Keratinocyte (primary cell): ENCODE measurements around the gene ZNF260. TPM values are rescaled to one million over a fixed set of nuclear protein-coding genes. Genes with fewer than 3 reads are reported as not detected.
A peak's percentile ranks its signal among the peaks of the same experiment; 100 is the strongest.

Experiments used
- DNase-seq: peaks from one replicate; pipeline ENCODE4 v3.0.0-alpha.2; 2011; ENCODE audit warnings: low read depth, missing footprints, low spot score
- FAIRE-seq: peaks from 2 replicates; lab custom pipeline; 2011; peaks lifted over from hg19 to GRCh38; lab: Jason Lieb, UNC
- H2AFZ ChIP-seq: 2 replicates; pipeline ENCODE4 v1.6.0; 2012; ENCODE audit warnings: low read length, control low read depth, inconsistent platforms; ENCODE audit not compliant: control insufficient read depth
- H3K27ac ChIP-seq: 2 replicates; pipeline ENCODE4 v1.5.1; 2011; ENCODE audit warnings: low read length; ENCODE audit not compliant: control insufficient read depth, insufficient read depth
- H3K27me3 ChIP-seq: 3 replicates; pipeline ENCODE4 v1.6.0; 2011; ENCODE audit warnings: low read length; ENCODE audit not compliant: control insufficient read depth, insufficient read depth; ENCODE audit errors: extremely low read depth
- H3K36me3 ChIP-seq, 2 experiments: 2 replicates in 1 of 2; 3 replicates in 1 of 2; pipeline ENCODE4 v1.5.1; 2011; ENCODE audit warnings: low read length in 2 of 2, mild to moderate bottlenecking in 1 of 2; ENCODE audit not compliant: control insufficient read depth in 2 of 2, insufficient read depth in 2 of 2; ENCODE audit errors: extremely low read depth in 1 of 2
- H3K4me1 ChIP-seq: 3 replicates; pipeline ENCODE4 v1.5.1; 2011; ENCODE audit warnings: low read length; ENCODE audit not compliant: control insufficient read depth, insufficient read depth; ENCODE audit errors: extremely low read depth
- H3K4me2 ChIP-seq: 3 replicates; pipeline ENCODE4 v1.6.0; 2011; ENCODE audit warnings: low read depth, low read length; ENCODE audit not compliant: control insufficient read depth, insufficient read depth; ENCODE audit errors: extremely low read depth
- H3K4me3 ChIP-seq, 3 experiments: fragments of 200-600 bp in 1 of 3; sonication (generic) in 1 of 3; 2 replicates in 2 of 3; 3 replicates in 1 of 3; pipeline ENCODE4 v1.5.1; 2011 to 2016; ENCODE audit warnings: low read length in 3 of 3, mild to moderate bottlenecking in 3 of 3, control low read depth in 2 of 3, inconsistent platforms in 1 of 3, low read depth in 1 of 3, mixed read lengths in 1 of 3, mixed run types in 1 of 3, moderate library complexity in 1 of 3; ENCODE audit not compliant: control insufficient read depth in 2 of 3, insufficient read depth in 2 of 3; ENCODE audit errors: extremely low read depth in 1 of 3
- H3K79me2 ChIP-seq: 2 replicates; pipeline ENCODE4 v1.6.0; 2012; ENCODE audit warnings: low read length; ENCODE audit not compliant: control insufficient read depth, insufficient read depth
- H3K9ac ChIP-seq: 3 replicates; pipeline ENCODE4 v1.6.0; 2011; ENCODE audit warnings: low read length; ENCODE audit not compliant: control insufficient read depth, insufficient read depth; ENCODE audit errors: extremely low read depth
- H3K9me1 ChIP-seq: 3 replicates; pipeline ENCODE4 v1.6.0; 2011; ENCODE audit warnings: low read length; ENCODE audit not compliant: control insufficient read depth, insufficient read depth; ENCODE audit errors: extremely low read depth
- H3K9me3 ChIP-seq: 2 replicates; pipeline ENCODE4 v1.5.1; 2012; ENCODE audit warnings: low read depth, low read length; ENCODE audit not compliant: control insufficient read depth
- H4K20me1 ChIP-seq: 3 replicates; pipeline ENCODE4 v1.6.0; 2011; ENCODE audit warnings: low read length; ENCODE audit not compliant: control insufficient read depth, insufficient read depth; ENCODE audit errors: extremely low read depth
- EZH2 ChIP-seq: IDR thresholded peaks from one replicate; pipeline ENCODE4 v1.6.1; 2012; ENCODE audit warnings: inconsistent platforms, mild to moderate bottlenecking, low read length, moderate library complexity
- dilution Hi-C: fragments of 300-500 bp; cut with MboI; formaldehyde crosslinking; loops from one replicate; pipeline ENCODE4 v1.7.0; 2020; ENCODE audit warnings: low sequenced_read_pairs; ENCODE audit not compliant: extremely low pct_ligation_motif_present
- polyA plus RNA-seq, 5 experiments: library from polyadenylated mRNA; depleted of rRNA in 3 of 5; stranded (reverse) in 3 of 5; stranded (forward) in 1 of 5; unstranded in 1 of 5; fragments of >200 nt; gene quantifications; 1 replicate in 1 of 5; 2 replicates in 3 of 5; 3 replicates in 1 of 5; pipeline versions ENCODE4 v1.2.1 to v1.2.3, GENCODE V29; 2011 to 2012; ENCODE audit warnings: missing spikeins in 2 of 5, low read depth in 1 of 5, low replicate concordance in 1 of 5
- TF ChIP-seq, protein P1 (sequence below), 3 experiments: IDR thresholded peaks in 1 of 3; conservative IDR thresholded peaks in 1 of 3; optimal IDR thresholded peaks in 1 of 3; 2 replicates in 2 of 3; 3 replicates in 1 of 3; pipeline versions ENCODE3 to v1.5.1; 2011; ENCODE audit warnings: low read length in 3 of 3, mild to moderate bottlenecking in 3 of 3, moderate library complexity in 2 of 3, control low read depth in 1 of 3, inconsistent platforms in 1 of 3; ENCODE audit not compliant: insufficient read depth in 2 of 3; ENCODE audit errors: extremely low read depth in 1 of 3

The ZNF260 gene
- polyA plus RNA-seq, 1 donor (not counting 4 experiments of a cell fraction or from before 2014, with no cell fraction given), result 11.3 TPM

DNA sequence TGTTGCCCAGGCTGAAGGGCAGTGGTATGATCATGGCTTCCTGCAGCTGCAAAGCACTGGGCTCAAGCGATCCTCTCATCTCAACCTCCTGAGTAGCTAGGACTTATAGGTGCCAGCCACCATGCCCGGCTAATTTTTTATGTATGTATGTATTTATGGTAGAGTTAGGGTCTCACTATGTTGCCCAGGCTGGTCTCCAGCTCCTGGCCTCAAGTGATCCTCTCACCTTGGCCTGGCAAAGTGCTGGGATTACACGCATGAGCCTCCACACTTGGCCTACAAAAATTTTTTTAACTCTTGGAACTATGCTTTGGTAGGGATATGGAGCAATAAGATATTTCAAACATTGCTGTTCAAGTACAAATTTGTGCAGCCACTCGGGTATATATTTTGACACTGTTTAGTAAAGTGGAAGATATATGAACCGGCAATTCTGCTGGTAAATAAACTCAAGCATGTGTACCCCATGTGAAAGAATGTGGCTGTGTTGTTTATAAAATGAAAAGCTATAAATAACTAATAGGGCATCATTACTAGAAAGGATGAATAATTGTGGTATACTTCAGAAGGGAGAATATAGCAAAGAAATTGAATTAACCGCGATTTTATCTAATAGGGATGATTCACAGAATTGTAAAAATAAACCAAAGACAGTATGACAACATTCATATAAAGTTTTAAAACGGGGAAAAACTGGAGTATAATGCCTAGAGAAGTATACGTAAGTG lies 39.8 kb downstream of the ZNF260 start:
- dilution Hi-C loops, result no loop called here
- H3K79me2 ChIP-seq, result peaks cover 2% of the 10 kb centered on the region
- peak overlapping the region; percentile 72 to 93 (median 79) for H3K4me3 ChIP-seq
- H3K27me3 ChIP-seq, result no peaks in the 10 kb centered on the region
- no peaks in the 10 kb centered on the region for H3K9me3 ChIP-seq
- no peak for DNase-seq
- no peaks in the 10 kb centered on the region for H3K36me3 ChIP-seq
- peaks cover 8% of the 10 kb centered on the region for H3K4me1 ChIP-seq
- H3K9ac ChIP-seq, result peak overlapping the region; percentile 97
- H3K4me2 ChIP-seq, result peak overlapping the region; percentile 93
- peak overlapping the region; percentile 96 for H2AFZ ChIP-seq
- no peaks in the 10 kb centered on the region for H3K9me1 ChIP-seq
- no peaks in the 10 kb centered on the region for H4K20me1 ChIP-seq
- no peak for FAIRE-seq
- peak overlapping the region; percentile 99 for H3K27ac ChIP-seq
- TF ChIP-seq, protein P1, sequence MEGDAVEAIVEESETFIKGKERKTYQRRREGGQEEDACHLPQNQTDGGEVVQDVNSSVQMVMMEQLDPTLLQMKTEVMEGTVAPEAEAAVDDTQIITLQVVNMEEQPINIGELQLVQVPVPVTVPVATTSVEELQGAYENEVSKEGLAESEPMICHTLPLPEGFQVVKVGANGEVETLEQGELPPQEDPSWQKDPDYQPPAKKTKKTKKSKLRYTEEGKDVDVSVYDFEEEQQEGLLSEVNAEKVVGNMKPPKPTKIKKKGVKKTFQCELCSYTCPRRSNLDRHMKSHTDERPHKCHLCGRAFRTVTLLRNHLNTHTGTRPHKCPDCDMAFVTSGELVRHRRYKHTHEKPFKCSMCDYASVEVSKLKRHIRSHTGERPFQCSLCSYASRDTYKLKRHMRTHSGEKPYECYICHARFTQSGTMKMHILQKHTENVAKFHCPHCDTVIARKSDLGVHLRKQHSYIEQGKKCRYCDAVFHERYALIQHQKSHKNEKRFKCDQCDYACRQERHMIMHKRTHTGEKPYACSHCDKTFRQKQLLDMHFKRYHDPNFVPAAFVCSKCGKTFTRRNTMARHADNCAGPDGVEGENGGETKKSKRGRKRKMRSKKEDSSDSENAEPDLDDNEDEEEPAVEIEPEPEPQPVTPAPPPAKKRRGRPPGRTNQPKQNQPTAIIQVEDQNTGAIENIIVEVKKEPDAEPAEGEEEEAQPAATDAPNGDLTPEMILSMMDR (optimal IDR thresholded peaks at IDR 0.05 in 1 of 3, IDR thresholded peaks at IDR 0.05 in 1 of 3, conservative IDR thresholded peaks at IDR 0.05 in 1 of 3; ENCODE audit: extremely low read depth in 1 of 3, insufficient read depth in 2 of 3, low read length in 3 of 3), result no peak
- TF ChIP-seq EZH2, result no peak

- H3K27ac ChIP-seq, result no peak overlapping the region
- no peak overlapping the region for H2AFZ ChIP-seq
- H4K20me1 ChIP-seq, result no peaks in the 10 kb centered on the region
- no peaks in the 10 kb centered on the region for H3K36me3 ChIP-seq
- FAIRE-seq, result no peak
- H3K4me3 ChIP-seq, result no peak overlapping the region
- peaks cover 2% of the 10 kb centered on the region for H3K79me2 ChIP-seq
- dilution Hi-C loops, result no loop called here
- H3K4me1 ChIP-seq, result peaks cover 4% of the 10 kb centered on the region
- H3K9ac ChIP-seq, result no peak overlapping the region
- H3K4me2 ChIP-seq, result no peak overlapping the region
- H3K9me3 ChIP-seq, result no peaks in the 10 kb centered on the region
- DNase-seq, result no peak
- H3K9me1 ChIP-seq, result no peaks in the 10 kb centered on the region
- H3K27me3 ChIP-seq, result no peaks in the 10 kb centered on the region
- TF ChIP-seq, protein P1 (optimal IDR thresholded peaks at IDR 0.05 in 1 of 3, IDR thresholded peaks at IDR 0.05 in 1 of 3, conservative IDR thresholded peaks at IDR 0.05 in 1 of 3; ENCODE audit: extremely low read depth in 1 of 3, insufficient read depth in 2 of 3, low read length in 3 of 3), result no peak
- no peak for TF ChIP-seq EZH2
Observed at GRCh38 chr19:36483653-36484052, 44.4 kb downstream of the ZNF260 start.
